ENCODE data around the gene CCSER1. TPM values are rescaled to one million over a fixed set of nuclear protein-coding genes. Genes with fewer than 3 reads are reported as not detected.

Gene CCSER1
- total and polyA plus RNA-seq, 9 donors = 0.21 to 8.3 (median 3.2) TPM

DNA sequence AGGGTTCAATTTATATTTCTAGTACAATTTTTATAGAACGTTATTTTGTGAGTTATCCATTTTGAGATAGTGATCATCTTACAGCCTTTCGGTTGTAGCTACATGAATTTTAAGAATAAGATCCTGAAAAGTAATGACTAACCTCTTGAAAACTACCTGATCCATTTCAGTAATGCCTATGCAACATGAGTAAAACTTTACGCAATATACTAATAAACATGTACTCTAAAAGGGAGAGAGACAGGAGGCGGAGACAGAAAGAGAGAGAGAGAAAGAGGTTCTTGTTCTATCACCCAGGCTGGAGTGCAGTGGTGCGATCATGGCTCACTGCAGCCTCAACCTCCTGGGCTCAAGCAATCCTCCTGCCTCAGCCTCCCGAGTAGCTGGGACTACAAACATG is 816.1 kb downstream of the CCSER1 start:
- H3K27me3 ChIP-seq = peaks cover 2% of the 10 kb centered on the region
- DNase-seq = no peak
- 93 to 95% (median 94%) methylated on average over 6 of the region's 6 CpGs for WGBS, 3 donors
- TF ChIP-seq POLR2A (IDR thresholded peaks at IDR 0.05) (no peak), EP300 (IDR thresholded peaks at IDR 0.05) (no peak)
- TF ChIP-seq, protein P1, sequence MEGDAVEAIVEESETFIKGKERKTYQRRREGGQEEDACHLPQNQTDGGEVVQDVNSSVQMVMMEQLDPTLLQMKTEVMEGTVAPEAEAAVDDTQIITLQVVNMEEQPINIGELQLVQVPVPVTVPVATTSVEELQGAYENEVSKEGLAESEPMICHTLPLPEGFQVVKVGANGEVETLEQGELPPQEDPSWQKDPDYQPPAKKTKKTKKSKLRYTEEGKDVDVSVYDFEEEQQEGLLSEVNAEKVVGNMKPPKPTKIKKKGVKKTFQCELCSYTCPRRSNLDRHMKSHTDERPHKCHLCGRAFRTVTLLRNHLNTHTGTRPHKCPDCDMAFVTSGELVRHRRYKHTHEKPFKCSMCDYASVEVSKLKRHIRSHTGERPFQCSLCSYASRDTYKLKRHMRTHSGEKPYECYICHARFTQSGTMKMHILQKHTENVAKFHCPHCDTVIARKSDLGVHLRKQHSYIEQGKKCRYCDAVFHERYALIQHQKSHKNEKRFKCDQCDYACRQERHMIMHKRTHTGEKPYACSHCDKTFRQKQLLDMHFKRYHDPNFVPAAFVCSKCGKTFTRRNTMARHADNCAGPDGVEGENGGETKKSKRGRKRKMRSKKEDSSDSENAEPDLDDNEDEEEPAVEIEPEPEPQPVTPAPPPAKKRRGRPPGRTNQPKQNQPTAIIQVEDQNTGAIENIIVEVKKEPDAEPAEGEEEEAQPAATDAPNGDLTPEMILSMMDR (IDR thresholded peaks at IDR 0.05) = no peak
- no peaks in the 10 kb centered on the region for H3K4me1 ChIP-seq (ENCODE audit: insufficient read depth)
- no peaks in the 10 kb centered on the region for H3K36me3 ChIP-seq
- no peaks in the 10 kb centered on the region for H3K9me3 ChIP-seq
- H3K4me3 ChIP-seq = no peak overlapping the region
- H3K27ac ChIP-seq = no peak overlapping the region
- intact Hi-C loops (cut with DNase I) = no loop called here

- intact Hi-C loops (cut with DNase I) = no loop called here
- no peak for DNase-seq
- WGBS, 3 donors = 77 to 82% (median 79%) methylated on average over 3 of the region's 3 CpGs
- peaks cover 2% of the 10 kb centered on the region for H3K27me3 ChIP-seq
- TF ChIP-seq, protein P1 (IDR thresholded peaks at IDR 0.05) = no peak
- TF ChIP-seq EP300 (IDR thresholded peaks at IDR 0.05) = no peak
- TF ChIP-seq POLR2A (IDR thresholded peaks at IDR 0.05) = no peak
- no peak overlapping the region for H3K4me3 ChIP-seq
- no peak overlapping the region for H3K27ac ChIP-seq
- no peaks in the 10 kb centered on the region for H3K36me3 ChIP-seq
- no peaks in the 10 kb centered on the region for H3K9me3 ChIP-seq
- no peaks in the 10 kb centered on the region for H3K4me1 ChIP-seq (ENCODE audit: insufficient read depth)
Observed at GRCh38 chr4:90946945-90947344, 819.8 kb downstream of the CCSER1 start.

GRCh38 chr4:90950385-90950841 is 823.2 kb downstream of the CCSER1 start:
- Histone ChIP-seq H3K4me3 (no peak overlapping the region), H3K27me3 (no peaks in the 10 kb centered on the region), H3K27ac (no peak overlapping the region), H3K36me3 (no peaks in the 10 kb centered on the region), H3K9me3 (no peaks in the 10 kb centered on the region), H3K4me1 (ENCODE audit: insufficient read depth) (no peaks in the 10 kb centered on the region)
- no peak for TF ChIP-seq EP300 (IDR thresholded peaks at IDR 0.05)
- no peak for TF ChIP-seq POLR2A (IDR thresholded peaks at IDR 0.05)
- TF ChIP-seq, protein P1 (IDR thresholded peaks at IDR 0.05) = no peak
- DNase-seq = no peak
- intact Hi-C loops (cut with DNase I) = no loop called here
- 12 to 28% (median 18%) methylated on average over 7 of the region's 7 CpGs for WGBS, 3 donors

DNA sequence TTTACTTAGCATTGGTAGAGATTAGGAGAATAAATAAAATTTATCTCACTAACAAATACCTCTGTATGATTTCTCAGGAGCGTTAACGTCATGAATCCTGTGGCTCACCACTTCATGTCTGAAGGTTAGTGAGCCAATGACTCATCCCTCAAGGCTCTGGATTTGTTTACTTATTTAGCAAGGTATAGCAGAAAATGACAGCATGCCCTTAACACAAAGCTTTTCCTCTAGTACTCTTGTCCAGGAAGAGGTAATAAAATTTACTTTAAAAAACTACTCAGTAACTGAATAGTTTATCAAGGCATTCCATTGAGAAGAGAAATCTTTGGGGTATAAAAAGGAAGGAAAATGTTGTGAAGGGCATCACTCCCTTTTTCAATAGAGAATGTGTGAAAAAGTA is 823.8 kb downstream of the CCSER1 start:
- intact Hi-C loops (cut with DNase I) = no loop called here
- Histone ChIP-seq H3K9me3 (no peaks in the 10 kb centered on the region), H3K36me3 (no peaks in the 10 kb centered on the region), H3K27ac (no peak overlapping the region), H3K4me3 (no peak overlapping the region), H3K27me3 (no peaks in the 10 kb centered on the region), H3K4me1 (ENCODE audit: insufficient read depth) (no peaks in the 10 kb centered on the region)
- TF ChIP-seq POLR2A (IDR thresholded peaks at IDR 0.05) (no peak), EP300 (IDR thresholded peaks at IDR 0.05) (no peak)
- TF ChIP-seq, protein P1 (IDR thresholded peaks at IDR 0.05) = no peak
- 7 to 19% (median 19%) methylated on average over 2 of the region's 2 CpGs for WGBS, 3 donors
- DNase-seq = no peak
